ENCODE measurements around the gene PARD3B.

Gene PARD3B

GRCh38 chr2:205056151-205056561 lies 510.9 kb downstream of the PARD3B start:
- H3K9me3 ChIP-seq (replicated peaks; ENCODE audit: low read length), result no peaks in the 10 kb centered on the region
- no peaks in the 10 kb centered on the region for H3K27me3 ChIP-seq (ENCODE audit: control insufficient read depth, insufficient read depth, low read length)
- H3K9ac ChIP-seq (ENCODE audit: low read depth, low read length), result no peak overlapping the region
- peaks cover 11% of the 10 kb centered on the region for H3K4me1 ChIP-seq (ENCODE audit: control insufficient read depth, insufficient read depth, low read length)
- no peak overlapping the region for H3K4me3 ChIP-seq (ENCODE audit: low read length)
- H3K4me2 ChIP-seq (ENCODE audit: low read length), result peak overlapping the region; percentile 45
- H3K36me3 ChIP-seq (ENCODE audit: insufficient read depth, low read length), result no peaks in the 10 kb centered on the region

- no peaks in the 10 kb centered on the region for H3K9me3 ChIP-seq (replicated peaks; ENCODE audit: low read length)
- H3K4me2 ChIP-seq (ENCODE audit: low read length), result no peak overlapping the region
- no peak overlapping the region for H3K4me3 ChIP-seq (ENCODE audit: low read length)
- no peaks in the 10 kb centered on the region for H3K27me3 ChIP-seq (ENCODE audit: control insufficient read depth, insufficient read depth, low read length)
- peaks cover 11% of the 10 kb centered on the region for H3K4me1 ChIP-seq (ENCODE audit: control insufficient read depth, insufficient read depth, low read length)
- H3K9ac ChIP-seq (ENCODE audit: low read depth, low read length), result no peak overlapping the region
- H3K36me3 ChIP-seq (ENCODE audit: insufficient read depth, low read length), result no peaks in the 10 kb centered on the region
These were observed 513.1 kb downstream of the PARD3B start for GRCh38 chr2:205058409-205058808.

GRCh38 chr2:205060269-205060668 lies 515.0 kb downstream of the PARD3B start:
- H3K4me1 ChIP-seq (ENCODE audit: control insufficient read depth, insufficient read depth, low read length), result peaks cover 11% of the 10 kb centered on the region
- H3K9ac ChIP-seq (ENCODE audit: low read depth, low read length), result peak overlapping the region; percentile 44
- no peaks in the 10 kb centered on the region for H3K27me3 ChIP-seq (ENCODE audit: control insufficient read depth, insufficient read depth, low read length)
- H3K4me2 ChIP-seq (ENCODE audit: low read length), result peak overlapping the region; percentile 22
- no peaks in the 10 kb centered on the region for H3K36me3 ChIP-seq (ENCODE audit: insufficient read depth, low read length)
- peak overlapping the region; percentile 10 for H3K4me3 ChIP-seq (ENCODE audit: low read length)
- no peaks in the 10 kb centered on the region for H3K9me3 ChIP-seq (replicated peaks; ENCODE audit: low read length)

- no peak overlapping the region for H3K4me2 ChIP-seq (ENCODE audit: low read length)
- no peaks in the 10 kb centered on the region for H3K27me3 ChIP-seq (ENCODE audit: control insufficient read depth, insufficient read depth, low read length)
- H3K9ac ChIP-seq (ENCODE audit: low read depth, low read length), result no peak overlapping the region
- no peaks in the 10 kb centered on the region for H3K9me3 ChIP-seq (replicated peaks; ENCODE audit: low read length)
- H3K4me1 ChIP-seq (ENCODE audit: control insufficient read depth, insufficient read depth, low read length), result no peaks in the 10 kb centered on the region
- no peaks in the 10 kb centered on the region for H3K36me3 ChIP-seq (ENCODE audit: insufficient read depth, low read length)
- no peak overlapping the region for H3K4me3 ChIP-seq (ENCODE audit: low read length)
These were observed 520.8 kb downstream of the PARD3B start for GRCh38 chr2:205066081-205066480.

- Histone ChIP-seq H3K4me2 (ENCODE audit: low read length) (no peak overlapping the region), H3K27me3 (ENCODE audit: control insufficient read depth, insufficient read depth, low read length) (no peaks in the 10 kb centered on the region), H3K36me3 (ENCODE audit: insufficient read depth, low read length) (no peaks in the 10 kb centered on the region), H3K9me3 (replicated peaks; ENCODE audit: low read length) (no peaks in the 10 kb centered on the region), H3K4me1 (ENCODE audit: control insufficient read depth, insufficient read depth, low read length) (no peaks in the 10 kb centered on the region), H3K4me3 (ENCODE audit: low read length) (no peak overlapping the region), H3K9ac (ENCODE audit: low read depth, low read length) (no peak overlapping the region)
These were observed 524.7 kb downstream of the PARD3B start for GRCh38 chr2:205069928-205070327.

- no peaks in the 10 kb centered on the region for H3K4me1 ChIP-seq (ENCODE audit: control insufficient read depth, insufficient read depth, low read length)
- no peak overlapping the region for H3K4me2 ChIP-seq (ENCODE audit: low read length)
- H3K27me3 ChIP-seq (ENCODE audit: control insufficient read depth, insufficient read depth, low read length), result no peaks in the 10 kb centered on the region
- no peak overlapping the region for H3K4me3 ChIP-seq (ENCODE audit: low read length)
- H3K36me3 ChIP-seq (ENCODE audit: insufficient read depth, low read length), result no peaks in the 10 kb centered on the region
- H3K9ac ChIP-seq (ENCODE audit: low read depth, low read length), result no peak overlapping the region
- no peaks in the 10 kb centered on the region for H3K9me3 ChIP-seq (replicated peaks; ENCODE audit: low read length)
These were observed 525.6 kb downstream of the PARD3B start for GRCh38 chr2:205070889-205071288.

GRCh38 chr2:205073433-205074020 lies 528.3 kb downstream of the PARD3B start:
- H3K36me3 ChIP-seq (ENCODE audit: insufficient read depth, low read length), result no peaks in the 10 kb centered on the region
- H3K27me3 ChIP-seq (ENCODE audit: control insufficient read depth, insufficient read depth, low read length), result no peaks in the 10 kb centered on the region
- no peak overlapping the region for H3K4me2 ChIP-seq (ENCODE audit: low read length)
- no peaks in the 10 kb centered on the region for H3K4me1 ChIP-seq (ENCODE audit: control insufficient read depth, insufficient read depth, low read length)
- H3K9ac ChIP-seq (ENCODE audit: low read depth, low read length), result no peak overlapping the region
- no peaks in the 10 kb centered on the region for H3K9me3 ChIP-seq (replicated peaks; ENCODE audit: low read length)
- no peak overlapping the region for H3K4me3 ChIP-seq (ENCODE audit: low read length)

- Histone ChIP-seq H3K36me3 (ENCODE audit: insufficient read depth, low read length) (no peaks in the 10 kb centered on the region), H3K4me3 (ENCODE audit: low read length) (no peak overlapping the region), H3K9me3 (replicated peaks; ENCODE audit: low read length) (no peaks in the 10 kb centered on the region), H3K4me2 (ENCODE audit: low read length) (no peak overlapping the region), H3K9ac (ENCODE audit: low read depth, low read length) (no peak overlapping the region), H3K27me3 (ENCODE audit: control insufficient read depth, insufficient read depth, low read length) (no peaks in the 10 kb centered on the region), H3K4me1 (ENCODE audit: control insufficient read depth, insufficient read depth, low read length) (no peaks in the 10 kb centered on the region)
These were observed 531.1 kb downstream of the PARD3B start for GRCh38 chr2:205076405-205076804.

GRCh38 chr2:205077159-205077558 lies 531.9 kb downstream of the PARD3B start:
- H3K9ac ChIP-seq (ENCODE audit: low read depth, low read length), result no peak overlapping the region
- H3K4me3 ChIP-seq (ENCODE audit: low read length), result no peak overlapping the region
- no peaks in the 10 kb centered on the region for H3K36me3 ChIP-seq (ENCODE audit: insufficient read depth, low read length)
- H3K4me2 ChIP-seq (ENCODE audit: low read length), result no peak overlapping the region
- no peaks in the 10 kb centered on the region for H3K9me3 ChIP-seq (replicated peaks; ENCODE audit: low read length)
- no peaks in the 10 kb centered on the region for H3K4me1 ChIP-seq (ENCODE audit: control insufficient read depth, insufficient read depth, low read length)
- no peaks in the 10 kb centered on the region for H3K27me3 ChIP-seq (ENCODE audit: control insufficient read depth, insufficient read depth, low read length)

GRCh38 chr2:205078762-205079161 lies 533.5 kb downstream of the PARD3B start:
- H3K4me2 ChIP-seq (ENCODE audit: low read length), result no peak overlapping the region
- no peaks in the 10 kb centered on the region for H3K4me1 ChIP-seq (ENCODE audit: control insufficient read depth, insufficient read depth, low read length)
- no peaks in the 10 kb centered on the region for H3K27me3 ChIP-seq (ENCODE audit: control insufficient read depth, insufficient read depth, low read length)
- H3K9me3 ChIP-seq (replicated peaks; ENCODE audit: low read length), result no peaks in the 10 kb centered on the region
- H3K36me3 ChIP-seq (ENCODE audit: insufficient read depth, low read length), result no peaks in the 10 kb centered on the region
- H3K4me3 ChIP-seq (ENCODE audit: low read length), result no peak overlapping the region
- no peak overlapping the region for H3K9ac ChIP-seq (ENCODE audit: low read depth, low read length)

- Histone ChIP-seq H3K4me3 (ENCODE audit: low read length) (no peak overlapping the region), H3K4me2 (ENCODE audit: low read length) (no peak overlapping the region), H3K27me3 (ENCODE audit: control insufficient read depth, insufficient read depth, low read length) (no peaks in the 10 kb centered on the region), H3K9ac (ENCODE audit: low read depth, low read length) (no peak overlapping the region), H3K9me3 (replicated peaks; ENCODE audit: low read length) (no peaks in the 10 kb centered on the region), H3K36me3 (ENCODE audit: insufficient read depth, low read length) (no peaks in the 10 kb centered on the region), H3K4me1 (ENCODE audit: control insufficient read depth, insufficient read depth, low read length) (no peaks in the 10 kb centered on the region)
These were observed 533.9 kb downstream of the PARD3B start for GRCh38 chr2:205079173-205079572.

- Histone ChIP-seq H3K4me3 (ENCODE audit: low read length) (no peak overlapping the region), H3K4me1 (ENCODE audit: control insufficient read depth, insufficient read depth, low read length) (no peaks in the 10 kb centered on the region), H3K36me3 (ENCODE audit: insufficient read depth, low read length) (no peaks in the 10 kb centered on the region), H3K9me3 (replicated peaks; ENCODE audit: low read length) (no peaks in the 10 kb centered on the region), H3K27me3 (ENCODE audit: control insufficient read depth, insufficient read depth, low read length) (no peaks in the 10 kb centered on the region), H3K9ac (ENCODE audit: low read depth, low read length) (no peak overlapping the region), H3K4me2 (ENCODE audit: low read length) (no peak overlapping the region)
These were observed 541.4 kb downstream of the PARD3B start for GRCh38 chr2:205086662-205087061.

Data from skeletal muscle satellite cell (primary cell).